OCI-M2 (cell line): ENCODE results near the gene HLF.

Experiments used
- DNase-seq: peaks from one replicate; lab custom pipeline; 2025; ENCODE audit not compliant: unreplicated experiment; lab: John Stamatoyannopoulos, UW

Gene HLF

GRCh38 chr17:55307879-55308278 lies 43.1 kb downstream of the HLF start:
- no peak for DNase-seq

- DNase-seq, result no peak
These were observed 44.0 kb downstream of the HLF start for GRCh38 chr17:55308613-55309391.

GRCh38 chr17:55311767-55312375 lies 47.1 kb downstream of the HLF start:
- DNase-seq, result no peak

- DNase-seq, result no peak
These were observed 48.1 kb downstream of the HLF start for GRCh38 chr17:55312852-55313251.

- DNase-seq, result no peak
These were observed 49.5 kb downstream of the HLF start for GRCh38 chr17:55314061-55314783.

GRCh38 chr17:55314784-55315491 lies 50.2 kb downstream of the HLF start:
- DNase-seq, result no peak

GRCh38 chr17:55316499-55316898 lies 51.7 kb downstream of the HLF start:
- DNase-seq, result no peak

- DNase-seq, result no peak
These were observed 52.5 kb downstream of the HLF start for GRCh38 chr17:55317284-55317683.

- no peak for DNase-seq
These were observed 53.3 kb downstream of the HLF start for GRCh38 chr17:55318081-55318480.

- no peak for DNase-seq
These were observed 54.1 kb downstream of the HLF start for GRCh38 chr17:55318715-55319487.

- no peak for DNase-seq
These were observed 55.3 kb downstream of the HLF start for GRCh38 chr17:55319933-55320593.

GRCh38 chr17:55320594-55321426 lies 56.0 kb downstream of the HLF start:
- no peak for DNase-seq

GRCh38 chr17:55321427-55322060 lies 56.8 kb downstream of the HLF start:
- no peak for DNase-seq

GRCh38 chr17:55322453-55322985 lies 57.8 kb downstream of the HLF start:
- DNase-seq, result no peak

- DNase-seq, result no peak
These were observed 58.9 kb downstream of the HLF start for GRCh38 chr17:55323518-55324295.

GRCh38 chr17:55324296-55324978 lies 59.7 kb downstream of the HLF start:
- no peak for DNase-seq

- DNase-seq, result no peak
These were observed 60.6 kb downstream of the HLF start for GRCh38 chr17:55325406-55325805.
